Astrocyte of the cerebellum (primary cell): ENCODE data around the gene APP.
"Not testable (repeated sequence)": the region's sequence is repeated elsewhere in the genome, so short reads cannot be mapped to it uniquely, and the experiment has no call there.

Experiments
- DNase-seq: peaks from one replicate; pipeline ENCODE4 v3.0.0-alpha.2; 2011; ENCODE audit warnings: low read depth
- H3K4me3 ChIP-seq: 2 replicates; pipeline ENCODE4 v1.5.1; 2011; ENCODE audit warnings: mild to moderate bottlenecking, low read depth, low read length, moderate library complexity
- in situ Hi-C: cut with HindIII; loops from 2 replicates; pipeline ENCODE4 v1.10.0; 2017; ENCODE audit warnings: low sequenced_read_pairs
- TF ChIP-seq, protein P1 (sequence below): IDR thresholded peaks from 2 replicates; pipeline ENCODE4 v1.5.1; 2012; ENCODE audit warnings: low read length, low read depth, moderate library complexity, mild to moderate bottlenecking; ENCODE audit errors: missing control alignments

APP gene

DNA sequence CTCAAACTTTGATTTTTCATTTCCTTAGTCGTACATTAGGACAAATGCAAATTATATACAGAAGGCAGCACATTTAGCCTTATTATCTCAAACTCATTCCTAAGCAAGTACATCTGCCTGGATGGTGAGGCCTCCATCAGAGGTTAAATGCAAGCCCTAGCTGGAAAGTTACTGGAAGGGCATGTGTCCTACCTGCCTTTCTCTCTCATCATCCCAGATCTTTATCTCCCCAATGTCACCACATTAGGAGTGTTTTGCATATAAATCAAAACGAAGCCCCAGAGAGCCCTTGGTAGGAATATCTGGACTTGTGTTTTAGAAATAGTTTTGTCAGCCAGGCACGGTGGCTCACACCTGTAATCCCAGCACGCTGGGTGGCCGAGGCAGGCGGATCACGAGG, 35.0 kb downstream of the APP start:
- TF ChIP-seq, protein P1, sequence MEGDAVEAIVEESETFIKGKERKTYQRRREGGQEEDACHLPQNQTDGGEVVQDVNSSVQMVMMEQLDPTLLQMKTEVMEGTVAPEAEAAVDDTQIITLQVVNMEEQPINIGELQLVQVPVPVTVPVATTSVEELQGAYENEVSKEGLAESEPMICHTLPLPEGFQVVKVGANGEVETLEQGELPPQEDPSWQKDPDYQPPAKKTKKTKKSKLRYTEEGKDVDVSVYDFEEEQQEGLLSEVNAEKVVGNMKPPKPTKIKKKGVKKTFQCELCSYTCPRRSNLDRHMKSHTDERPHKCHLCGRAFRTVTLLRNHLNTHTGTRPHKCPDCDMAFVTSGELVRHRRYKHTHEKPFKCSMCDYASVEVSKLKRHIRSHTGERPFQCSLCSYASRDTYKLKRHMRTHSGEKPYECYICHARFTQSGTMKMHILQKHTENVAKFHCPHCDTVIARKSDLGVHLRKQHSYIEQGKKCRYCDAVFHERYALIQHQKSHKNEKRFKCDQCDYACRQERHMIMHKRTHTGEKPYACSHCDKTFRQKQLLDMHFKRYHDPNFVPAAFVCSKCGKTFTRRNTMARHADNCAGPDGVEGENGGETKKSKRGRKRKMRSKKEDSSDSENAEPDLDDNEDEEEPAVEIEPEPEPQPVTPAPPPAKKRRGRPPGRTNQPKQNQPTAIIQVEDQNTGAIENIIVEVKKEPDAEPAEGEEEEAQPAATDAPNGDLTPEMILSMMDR = no peak
- in situ Hi-C loops = no loop called here
- DNase-seq = no peak
- H3K4me3 ChIP-seq = no peak overlapping the region

DNA sequence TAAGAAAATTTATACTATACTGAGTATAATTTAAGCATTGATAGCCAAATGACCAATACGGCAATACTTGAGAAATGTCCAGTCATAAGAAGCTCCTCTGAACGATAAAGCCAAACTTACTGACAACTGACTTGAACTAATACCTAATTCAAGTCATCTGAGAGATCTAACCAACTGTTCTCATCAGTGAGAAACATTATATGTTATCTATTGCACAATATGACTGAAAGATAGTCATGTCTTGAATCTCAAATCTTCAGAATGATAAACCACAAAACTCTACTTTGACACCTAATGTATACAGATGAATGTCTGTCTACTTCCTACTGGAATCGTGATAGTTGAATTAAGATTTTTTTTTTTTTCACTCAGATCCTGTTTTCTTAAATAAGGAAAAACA, 39.0 kb downstream of the APP start:
- in situ Hi-C loops = no loop called here

DNA sequence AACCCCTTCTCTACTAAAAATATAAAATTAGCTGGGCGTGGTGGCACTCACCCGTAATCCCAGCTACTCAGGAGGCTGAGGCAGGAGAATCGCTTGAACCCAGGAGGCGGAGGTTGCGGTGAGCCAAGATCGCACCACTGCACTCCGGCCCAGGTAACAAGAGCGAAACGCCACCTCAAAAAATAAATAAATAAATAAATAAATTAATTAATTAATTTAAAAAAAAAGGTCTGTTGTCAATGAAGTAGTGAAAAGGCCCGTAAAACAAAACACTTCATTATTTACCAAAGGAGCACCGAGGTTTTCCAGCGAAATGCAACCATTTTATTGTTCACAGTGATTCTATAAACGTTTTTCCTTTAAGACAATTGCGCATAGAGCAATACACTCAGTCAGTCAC, 39.5 kb downstream of the APP start:
- DNase-seq, H3K4me3 ChIP-seq, in situ Hi-C loops: not testable (repeated sequence)

More for the DNA sequence above, 39.0 kb downstream of the APP start:
- DNase-seq = no peak
- TF ChIP-seq, protein P1 = no peak
- H3K4me3 ChIP-seq = no peak overlapping the region

DNA sequence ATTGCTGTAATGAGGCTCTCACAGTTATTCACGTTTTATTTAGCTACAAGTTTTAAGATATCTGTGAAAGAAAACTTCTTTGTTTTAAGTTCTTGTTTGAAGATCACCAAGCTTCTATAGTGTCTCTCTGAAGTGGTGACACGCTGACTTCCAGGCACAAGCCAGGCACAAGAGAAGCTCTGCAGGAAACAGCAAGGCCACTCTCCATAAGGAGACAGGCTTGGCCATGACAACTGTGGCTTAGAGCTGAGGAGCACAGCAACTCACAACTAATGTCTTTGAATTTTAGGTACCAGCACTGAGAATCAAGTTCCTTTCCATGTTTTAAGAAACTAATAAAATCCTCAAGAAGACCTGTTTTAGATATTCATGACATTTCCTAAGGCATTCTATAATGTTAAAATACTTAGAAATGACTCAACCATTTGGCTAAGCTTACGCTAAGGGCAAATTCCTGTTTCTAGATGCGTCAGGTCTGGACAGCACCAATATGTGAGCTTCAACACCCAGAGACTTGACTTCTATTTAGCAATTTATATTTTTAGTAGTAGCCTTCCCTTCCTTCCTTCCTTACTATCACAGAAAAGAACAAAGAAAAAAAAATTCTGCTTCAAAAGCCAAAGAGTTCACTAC, 40.2 kb downstream of the APP start:
- no peak for DNase-seq
- in situ Hi-C loops = no loop called here
- no peak overlapping the region for H3K4me3 ChIP-seq
- TF ChIP-seq, protein P1 = no peak

DNA sequence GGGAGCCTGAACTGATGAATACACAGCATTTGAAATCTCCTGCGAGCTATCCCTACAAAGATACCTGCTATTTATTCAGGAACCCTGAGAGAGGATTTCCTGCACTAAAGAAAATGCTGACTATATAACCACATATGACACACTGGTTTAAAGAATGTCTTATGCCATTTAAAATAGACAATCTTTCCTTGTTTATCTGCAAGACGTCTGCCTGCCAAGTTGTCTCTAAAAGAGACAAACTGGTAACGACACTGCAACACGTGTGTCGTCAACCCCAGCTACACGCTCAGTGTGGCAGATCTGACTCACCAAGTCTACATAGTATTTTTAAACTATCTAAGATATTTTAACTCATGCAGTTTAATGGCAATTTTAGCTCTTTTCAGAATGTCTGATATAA, 42.7 kb downstream of the APP start:
- no peak overlapping the region for H3K4me3 ChIP-seq
- TF ChIP-seq, protein P1 = no peak
- in situ Hi-C loops = loop anchor here (5.0 kb wide), 1 partner anchor 39 kb away; no protein-coding TSS in a partner anchor
- DNase-seq = no peak

DNA sequence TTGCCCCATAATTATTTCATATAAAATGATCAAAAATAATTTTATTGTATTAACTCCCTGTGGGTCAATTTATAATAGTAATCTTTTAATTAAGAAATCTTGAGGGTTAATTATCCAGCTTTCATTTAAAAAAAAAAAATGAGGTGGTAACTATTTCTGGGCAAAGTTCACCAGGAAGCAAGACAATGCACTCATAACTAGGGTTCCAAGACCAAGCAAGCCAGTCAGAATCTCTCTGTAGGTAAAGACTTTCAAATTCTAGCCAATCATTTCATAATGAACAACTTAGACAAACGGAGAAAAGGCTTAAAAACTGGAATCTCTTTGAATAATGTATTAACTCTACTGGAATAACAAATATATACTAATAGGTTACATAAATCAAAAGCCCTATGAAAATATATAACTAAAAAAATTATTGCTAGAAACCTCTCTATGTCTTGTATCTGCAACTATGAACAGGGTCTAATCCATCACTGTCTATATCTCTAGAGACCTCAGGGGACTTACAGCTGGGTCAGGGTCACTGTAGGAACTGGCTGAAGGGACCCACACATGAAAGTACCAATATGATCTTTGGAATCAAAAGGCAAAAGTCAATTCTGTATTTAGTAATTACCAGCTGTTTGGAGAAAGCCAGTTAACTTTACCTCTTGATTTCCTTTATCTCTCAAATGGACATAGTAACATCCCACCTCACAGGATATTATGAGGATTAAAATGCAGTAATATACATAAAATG, 43.3 kb downstream of the APP start:
- in situ Hi-C loops = loop anchor here (5.0 kb wide), 1 partner anchor 40 kb away; no protein-coding TSS in a partner anchor
- no peak for DNase-seq
- no peak overlapping the region for H3K4me3 ChIP-seq
- TF ChIP-seq, protein P1 = no peak

DNA sequence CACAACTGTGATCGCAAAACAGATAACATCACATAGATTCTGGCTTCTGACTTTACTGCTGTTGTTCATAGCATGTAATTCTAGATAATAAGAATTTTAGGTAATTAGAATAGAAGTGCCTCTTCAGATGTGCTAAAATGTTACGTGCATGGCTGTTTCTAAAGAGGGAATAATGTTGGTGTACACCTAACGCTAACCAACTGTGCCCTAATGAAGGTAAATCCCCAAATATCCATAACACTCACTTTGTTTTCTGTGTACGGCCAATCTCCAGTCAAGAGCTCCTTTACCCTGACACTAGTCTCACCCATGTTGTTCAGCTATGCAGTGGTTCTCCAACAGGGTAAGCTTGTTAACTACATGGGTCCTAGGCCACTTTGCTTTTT, 44.4 kb downstream of the APP start:
- no peak overlapping the region for H3K4me3 ChIP-seq
- TF ChIP-seq, protein P1 = no peak
- no peak for DNase-seq
- in situ Hi-C loops = loop anchor here (5.0 kb wide), 1 partner anchor 41 kb away; no protein-coding TSS in a partner anchor
